Measurements from ENCODE around the gene NCOA5.

GRCh38 chr20:46030284-46031013 is 59.3 kb downstream of the NCOA5 start:
- TF ChIP-seq CTCF (IDR thresholded peaks at IDR 0.05; ENCODE audit: low read depth, low read length, missing input control), result no peak
- no peak for TF ChIP-seq HNF4A (conservative IDR thresholded peaks at IDR 0.05)
- TF ChIP-seq NR2F2 (IDR thresholded peaks at IDR 0.05), result no peak
- no peak for TF ChIP-seq JUND (IDR thresholded peaks at IDR 0.05)
